A549 treated with Mapracorat at 1 μM for 4 hours (cell line): ENCODE measurements around the gene PLET1. TPM values are rescaled to one million over a fixed set of nuclear protein-coding genes. Genes with fewer than 3 reads are reported as not detected.

Source experiments
- total RNA-seq: library from RNA; stranded (reverse); fragments of 200-300 nt; extraction: Qiagen RNA extraction; gene quantifications from 5 replicates; pipeline ENCODE4 v1.2.3, GENCODE V29; 2022

The PLET1 gene, protein sequence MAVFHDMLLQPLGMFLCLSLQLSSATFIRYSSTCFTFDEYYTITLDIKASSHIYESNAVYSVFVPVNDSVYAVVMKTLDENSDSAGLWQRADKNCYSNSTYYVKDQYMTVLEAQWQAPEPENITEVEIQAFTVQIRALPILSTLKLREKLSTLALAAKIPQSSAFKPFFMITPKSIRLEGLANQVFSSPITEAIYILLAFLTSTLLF
- total RNA-seq = not detected in 5 replicates

GRCh38 chr11:112260490-112260889 lies at the start of gene PLET1:
Gene PLET1, minus strand, starts transcription at chr11:112260860. Its CDS starts 271 bp downstream, at chr11:112260589.

DNA sequence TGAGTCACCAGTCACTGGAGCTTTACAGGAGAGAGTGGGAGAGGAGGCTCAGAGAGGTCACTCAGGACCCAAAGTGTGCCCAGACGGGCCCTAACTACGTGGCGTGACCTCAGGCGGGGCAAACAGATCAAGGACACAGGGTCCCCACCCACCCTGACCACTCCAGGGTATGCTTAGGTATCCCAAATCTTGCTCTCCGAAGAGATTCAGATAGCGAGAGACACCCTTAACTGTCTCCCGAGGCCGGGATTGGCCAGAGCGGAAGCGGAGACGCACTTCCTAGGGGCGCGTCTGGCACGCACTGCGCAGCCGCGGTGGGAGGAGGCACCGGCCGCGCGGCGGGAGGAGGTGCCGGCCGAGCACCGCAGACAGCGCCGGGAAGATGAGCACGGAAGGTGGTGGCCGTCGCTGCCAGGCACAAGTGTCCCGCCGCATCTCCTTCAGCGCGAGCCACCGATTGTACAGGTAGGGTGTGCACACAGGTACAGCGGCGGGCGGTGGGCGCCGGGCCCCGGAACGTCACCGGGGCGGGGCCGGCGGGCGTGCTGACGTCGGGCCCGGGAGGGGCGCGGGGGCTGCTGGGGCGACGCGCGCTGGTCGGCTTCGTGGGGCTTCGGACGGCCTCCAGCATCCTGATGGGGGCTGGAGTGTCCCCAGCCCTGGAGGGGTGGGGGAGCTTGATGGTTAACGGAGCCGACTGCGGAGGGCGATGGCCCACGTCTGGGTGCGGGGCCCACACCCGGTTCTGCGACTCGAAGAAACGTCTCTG lies 34.4 kb downstream of the PLET1 start, which contains the start of gene PTS:
Gene PTS, plus strand, starts transcription at position 367 of the 769 bp plus-strand sequence. Its CDS starts 16 bp downstream, at position 383.

Other genes with a start within 250 kb of the PLET1 start
- gene DLAT, start 235.5 kb downstream of the PLET1 start, total RNA-seq = 25.3 to 29.9 TPM (median 28.9 TPM) in 5 replicates
- 0.57 to 1.2 TPM (median 0.86 TPM) in 5 replicates for gene PIH1D2, start 186.8 kb downstream of the PLET1 start, total RNA-seq
- gene NKAPD1, start 186.6 kb downstream of the PLET1 start, total RNA-seq = 10.7 to 16.1 TPM (median 13.8 TPM) in 5 replicates
- gene TIMM8B, start 174.1 kb downstream of the PLET1 start, total RNA-seq = 69.5 to 77.7 TPM (median 70.9 TPM) in 5 replicates
- 65.5 to 77.6 TPM (median 68.5 TPM) in 5 replicates for gene SDHD, start 174.0 kb downstream of the PLET1 start, total RNA-seq
- gene IL18, start 96.8 kb downstream of the PLET1 start, total RNA-seq = 92.0 to 106 TPM (median 103 TPM) in 5 replicates
- not detected in 5 replicates for gene TEX12, start 93.5 kb downstream of the PLET1 start, total RNA-seq
- gene BCO2, start 85.3 kb downstream of the PLET1 start, total RNA-seq = 0.25 to 1.5 TPM (median 1.1 TPM) in 5 replicates
- gene PTS, start 34.4 kb downstream of the PLET1 start, total RNA-seq = 26.7 to 36.9 TPM (median 31.5 TPM) in 5 replicates